Uterus (tissue), 2 donors: ENCODE measurements around the gene MMUT.

ENCODE experiments used
- CTCF ChIP-seq, 4 experiments: fragments of 200-600 bp in 2 of 4; fragments of 450-650 bp in 2 of 4; sonication (generic) in 2 of 4; IDR thresholded peaks; one replicate each; pipeline ENCODE4 v1.5.1; 2016 to 2019; ENCODE audit warnings: antibody characterized with exemption in 4 of 4, mild to moderate bottlenecking in 2 of 4, moderate library complexity in 1 of 4
- POLR2A ChIP-seq, 2 donors: fragments of 450-650 bp; IDR thresholded peaks; one replicate each; pipeline ENCODE4 v1.6.1; 2016; ENCODE audit warnings: antibody characterized with exemption in 2 of 2, mild to moderate bottlenecking in 1 of 2, moderate library complexity in 1 of 2

- TF ChIP-seq CTCF (IDR thresholded peaks at IDR 0.05): no peak
- no peak for TF ChIP-seq POLR2A (IDR thresholded peaks at IDR 0.05)
These were observed 5.3 kb downstream of the MMUT start for GRCh38 chr6:49457771-49458170.
